ENCODE measurements around the gene CSRP1. TPM values are rescaled to one million over a fixed set of nuclear protein-coding genes. Genes with fewer than 3 reads are reported as not detected.

The CSRP1 gene
- total and polyA plus RNA-seq, 9 of the 15 experiments (the other 6 are each of a cell fraction or from before 2014, with no cell fraction given) = 6.8 to 39.4 (median 23.7) TPM

- TF ChIP-seq SFPQ (IDR thresholded peaks at IDR 0.05; ENCODE audit: low read depth, low read length) (no peak), MNT (conservative IDR thresholded peaks at IDR 0.05) (no peak), PTRF (tag; IDR thresholded peaks at IDR 0.05) (no peak), MYBL2 (IDR thresholded peaks at IDR 0.05; ENCODE audit: low read depth) (no peak), MYBL2 (CRISPR knock-in tag; IDR thresholded peaks at IDR 0.05; ENCODE audit: borderline replicate concordance) (no peak), SMAD2 (IDR thresholded peaks at IDR 0.05; ENCODE audit: low read depth, low read length) (no peak), ZNF592 (IDR thresholded peaks at IDR 0.05) (no peak), CBX3 (IDR thresholded peaks at IDR 0.05; ENCODE audit: borderline replicate concordance in 1 of 2, low read length in 2 of 2) (no peak), CSDE1 (IDR thresholded peaks at IDR 0.05) (no peak)
Observed at GRCh38 chr1:201533836-201534235, 26.9 kb upstream of the CSRP1 start (continued).
